ENCODE data around the gene AANAT.

DNA sequence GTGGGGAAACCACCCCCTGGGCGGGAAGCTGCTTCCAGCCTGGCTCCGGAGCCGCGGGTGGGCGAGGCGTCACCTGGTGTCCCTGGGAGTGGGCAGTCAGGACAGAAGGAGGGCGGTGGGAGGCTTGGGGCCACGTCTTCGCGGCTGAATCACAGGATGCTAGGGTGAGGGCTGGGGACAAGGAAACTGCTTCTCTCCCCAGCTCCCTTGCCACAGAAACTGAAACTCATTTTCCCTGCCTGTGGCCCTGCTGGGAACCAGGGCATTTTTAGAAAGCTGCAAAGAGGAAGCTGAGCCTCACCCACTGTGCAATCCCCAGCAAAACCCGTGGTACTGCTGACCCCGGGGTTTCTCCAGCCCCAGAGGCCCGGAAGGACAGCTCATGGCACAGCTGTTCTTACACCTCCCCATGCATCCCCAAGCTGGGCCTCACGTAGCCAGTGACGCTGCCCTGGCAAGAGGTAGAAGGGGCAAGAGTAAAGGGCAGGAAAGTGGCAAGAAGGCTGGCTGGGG lies 25.6 kb downstream of the AANAT start:
- TF ChIP-seq, protein P1, sequence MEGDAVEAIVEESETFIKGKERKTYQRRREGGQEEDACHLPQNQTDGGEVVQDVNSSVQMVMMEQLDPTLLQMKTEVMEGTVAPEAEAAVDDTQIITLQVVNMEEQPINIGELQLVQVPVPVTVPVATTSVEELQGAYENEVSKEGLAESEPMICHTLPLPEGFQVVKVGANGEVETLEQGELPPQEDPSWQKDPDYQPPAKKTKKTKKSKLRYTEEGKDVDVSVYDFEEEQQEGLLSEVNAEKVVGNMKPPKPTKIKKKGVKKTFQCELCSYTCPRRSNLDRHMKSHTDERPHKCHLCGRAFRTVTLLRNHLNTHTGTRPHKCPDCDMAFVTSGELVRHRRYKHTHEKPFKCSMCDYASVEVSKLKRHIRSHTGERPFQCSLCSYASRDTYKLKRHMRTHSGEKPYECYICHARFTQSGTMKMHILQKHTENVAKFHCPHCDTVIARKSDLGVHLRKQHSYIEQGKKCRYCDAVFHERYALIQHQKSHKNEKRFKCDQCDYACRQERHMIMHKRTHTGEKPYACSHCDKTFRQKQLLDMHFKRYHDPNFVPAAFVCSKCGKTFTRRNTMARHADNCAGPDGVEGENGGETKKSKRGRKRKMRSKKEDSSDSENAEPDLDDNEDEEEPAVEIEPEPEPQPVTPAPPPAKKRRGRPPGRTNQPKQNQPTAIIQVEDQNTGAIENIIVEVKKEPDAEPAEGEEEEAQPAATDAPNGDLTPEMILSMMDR (IDR thresholded peaks at IDR 0.05) = no peak
- TF ChIP-seq POLR2A (IDR thresholded peaks at IDR 0.05) = no peak
